GM21447 (cell line): ENCODE results near the gene KRTAP19-2.
"Not testable (repeated sequence)": the region's sequence is repeated elsewhere in the genome, so short reads cannot be mapped to it uniquely, and the experiment has no call there.

ENCODE experiments used
- ATAC-seq: cut with Tn5 transposase; IDR thresholded peaks from one replicate; pipeline ENCODE4 v1.9.1; 2021; ENCODE audit not compliant: unreplicated experiment

KRTAP19-2 gene

GRCh38 chr21:30487336-30487735 lies at the start of gene KRTAP19-2:
KRTAP19-2 (minus strand) TSS chr21:30487436; CDS start chr21:30487348, 88 bp downstream.
- ATAC-seq: no peak

GRCh38 chr21:30518876-30519275 lies 31.6 kb upstream of the KRTAP19-2 start:
- ATAC-seq: no peak

- ATAC-seq: no peak
Measured at GRCh38 chr21:30515681-30516080, 28.4 kb upstream of the KRTAP19-2 start.

- ATAC-seq: not testable (repeated sequence)
Measured at GRCh38 chr21:30505621-30506205, 18.5 kb upstream of the KRTAP19-2 start.

GRCh38 chr21:30502041-30502440 lies 14.8 kb upstream of the KRTAP19-2 start, which contains the start of gene KRTAP19-5:
KRTAP19-5 (minus strand) TSS chr21:30502141; CDS start chr21:30502090, 51 bp downstream.
- ATAC-seq: no peak

GRCh38 chr21:30497065-30497464 lies 9.8 kb upstream of the KRTAP19-2 start, which contains the start of gene KRTAP19-4:
KRTAP19-4 (minus strand) TSS chr21:30497165; CDS start chr21:30497110, 55 bp downstream.
- ATAC-seq: no peak

- ATAC-seq: no peak
Measured at GRCh38 chr21:30491963-30492428, 4.8 kb upstream of the KRTAP19-2 start, which contains the start of gene KRTAP19-3. KRTAP19-3 (minus strand) TSS chr21:30492013; CDS start chr21:30491957, 56 bp downstream.

GRCh38 chr21:30486180-30486579 lies 1.1 kb downstream of the KRTAP19-2 start:
- ATAC-seq: no peak

- no peak for ATAC-seq
Measured at GRCh38 chr21:30482130-30482529, 5.1 kb downstream of the KRTAP19-2 start.

- no peak for ATAC-seq
Measured at GRCh38 chr21:30480145-30480544, 7.1 kb downstream of the KRTAP19-2 start, which contains the start of gene KRTAP19-1. KRTAP19-1 (minus strand) TSS chr21:30480367; CDS start chr21:30480317, 50 bp downstream.

GRCh38 chr21:30479259-30479658 lies 8.0 kb downstream of the KRTAP19-2 start:
- no peak for ATAC-seq

- no peak for ATAC-seq
Measured at GRCh38 chr21:30478004-30478403, 9.2 kb downstream of the KRTAP19-2 start.

GRCh38 chr21:30468900-30469714 lies 18.1 kb downstream of the KRTAP19-2 start:
- ATAC-seq: no peak

GRCh38 chr21:30463713-30464112 lies 23.5 kb downstream of the KRTAP19-2 start:
- ATAC-seq: no peak

GRCh38 chr21:30448514-30448913 lies 38.7 kb downstream of the KRTAP19-2 start:
- no peak for ATAC-seq

GRCh38 chr21:30447056-30447455 lies 40.2 kb downstream of the KRTAP19-2 start:
- no peak for ATAC-seq

- no peak for ATAC-seq
Measured at GRCh38 chr21:30444204-30444603, 43.0 kb downstream of the KRTAP19-2 start.

- ATAC-seq: no peak
Measured at GRCh38 chr21:30443226-30443625, 44.0 kb downstream of the KRTAP19-2 start.

- ATAC-seq: no peak
Measured at GRCh38 chr21:30439975-30440374, 47.3 kb downstream of the KRTAP19-2 start, which contains the start of gene KRTAP15-1. KRTAP15-1 (plus strand) TSS chr21:30440275; CDS start chr21:30440328, 53 bp downstream.
